Activated T-cell treated with anti-CD3 and anti-CD28 coated beads, Interleukin-2, amount 50 U/mL, for 1 hour (primary cell): ENCODE measurements around the gene FSIP1.

Experiments
- DNase-seq: peaks from one replicate; pipeline ENCODE4 v3.0.0-alpha.2; 2020

FSIP1 gene

GRCh38 chr15:39719109-39719508, 63.5 kb downstream of the FSIP1 start:
- DNase-seq: no peak

- DNase-seq: no peak
These were observed 65.5 kb downstream of the FSIP1 start for GRCh38 chr15:39717134-39717533.

- DNase-seq: no peak
These were observed 68.4 kb downstream of the FSIP1 start for GRCh38 chr15:39714251-39714650.

GRCh38 chr15:39713846-39714245, 68.8 kb downstream of the FSIP1 start:
- DNase-seq: no peak

GRCh38 chr15:39710681-39711080, 72.0 kb downstream of the FSIP1 start:
- no peak for DNase-seq

GRCh38 chr15:39709941-39710340, 72.7 kb downstream of the FSIP1 start:
- no peak for DNase-seq

- no peak for DNase-seq
These were observed 76.4 kb downstream of the FSIP1 start for GRCh38 chr15:39706206-39706605.

- no peak for DNase-seq
These were observed 78.0 kb downstream of the FSIP1 start for GRCh38 chr15:39704689-39705088.

GRCh38 chr15:39704235-39704634, 78.4 kb downstream of the FSIP1 start:
- DNase-seq: no peak

- no peak for DNase-seq
These were observed 80.7 kb downstream of the FSIP1 start for GRCh38 chr15:39701988-39702387.

GRCh38 chr15:39700375-39700700, 82.3 kb downstream of the FSIP1 start:
- no peak for DNase-seq

GRCh38 chr15:39699516-39700374, 82.9 kb downstream of the FSIP1 start:
- DNase-seq: no peak

GRCh38 chr15:39698444-39699390, 83.9 kb downstream of the FSIP1 start:
- no peak for DNase-seq

GRCh38 chr15:39697509-39697908, 85.1 kb downstream of the FSIP1 start:
- DNase-seq: no peak

- no peak for DNase-seq
These were observed 86.8 kb downstream of the FSIP1 start for GRCh38 chr15:39695793-39696192.

- no peak for DNase-seq
These were observed 90.0 kb downstream of the FSIP1 start for GRCh38 chr15:39692356-39693327.

GRCh38 chr15:39690881-39691634, 91.6 kb downstream of the FSIP1 start:
- DNase-seq: no peak

- DNase-seq: no peak
These were observed 94.7 kb downstream of the FSIP1 start for GRCh38 chr15:39687965-39688364.

- no peak for DNase-seq
These were observed 96.5 kb downstream of the FSIP1 start for GRCh38 chr15:39685999-39686613.

- DNase-seq: no peak
These were observed 97.3 kb downstream of the FSIP1 start for GRCh38 chr15:39685367-39685766.

GRCh38 chr15:39684233-39684632, 98.4 kb downstream of the FSIP1 start:
- no peak for DNase-seq
